GM23338 (cell line): Measurements from ENCODE around the gene ISL1. TPM values are rescaled to one million over a fixed set of nuclear protein-coding genes. Genes with fewer than 3 reads are reported as not detected.
A peak's percentile ranks its signal among the peaks of the same experiment; 100 is the strongest.

Source experiments
- ATAC-seq: fragments of 200-7000 bp; cut with Tn5 transposase; 3 replicates; pipeline ENCODE4 v1.9.1; 2020
- DNase-seq: peaks from one replicate; pipeline ENCODE4 v3.0.0-alpha.2; 2015; ENCODE audit warnings: low spot score
- H2AFZ ChIP-seq: fragments of 200-600 bp; sonication (generic); 2 replicates; pipeline ENCODE4 v1.8.0; 2016; ENCODE audit warnings: antibody characterized with exemption, mild to moderate bottlenecking, moderate library complexity
- H3F3A ChIP-seq: fragments of 200-600 bp; sonication (generic); replicated peaks from 2 replicates; pipeline ENCODE4 v1.8.0; 2017; ENCODE audit warnings: antibody characterized with exemption, mixed run types, low read depth
- H3K27ac ChIP-seq: fragments of 200-600 bp; sonication (generic); 2 replicates; pipeline ENCODE4 v1.6.1; 2016; ENCODE audit warnings: low read depth
- H3K27me3 ChIP-seq: fragments of 200-600 bp; sonication (generic); 2 replicates; pipeline ENCODE4 v1.8.0; 2016; ENCODE audit warnings: mild to moderate bottlenecking, mixed run types, moderate library complexity; ENCODE audit not compliant: insufficient read depth
- H3K36me3 ChIP-seq: fragments of 200-600 bp; sonication (generic); 2 replicates; pipeline ENCODE4 v1.8.0; 2016; ENCODE audit warnings: mild to moderate bottlenecking; ENCODE audit not compliant: insufficient read depth
- H3K4me1 ChIP-seq: fragments of 200-600 bp; sonication (generic); 2 replicates; pipeline ENCODE4 v1.8.0; 2016; ENCODE audit warnings: mild to moderate bottlenecking, moderate library complexity; ENCODE audit not compliant: insufficient read depth
- H3K4me2 ChIP-seq: fragments of 200-600 bp; sonication (generic); 2 replicates; pipeline ENCODE4 v1.7.1; 2017; ENCODE audit warnings: mixed run types
- H3K4me3 ChIP-seq: fragments of 200-600 bp; sonication (generic); 2 replicates; pipeline ENCODE4 v1.6.1; 2016; ENCODE audit warnings: mixed run types
- H3K79me2 ChIP-seq: fragments of 200-600 bp; sonication (generic); replicated peaks from 2 replicates; pipeline ENCODE4 v1.8.0; 2017; ENCODE audit warnings: mild to moderate bottlenecking; ENCODE audit not compliant: insufficient read depth
- H3K9me2 ChIP-seq: fragments of 200-600 bp; sonication (generic); 2 replicates; pipeline ENCODE4 v1.8.0; 2017; ENCODE audit not compliant: insufficient read depth
- H4K20me1 ChIP-seq: fragments of 200-600 bp; sonication (generic); replicated peaks from 2 replicates; pipeline ENCODE4 v1.8.0; 2017; ENCODE audit warnings: mild to moderate bottlenecking; ENCODE audit not compliant: insufficient read depth
- H3K27ac Mint-ChIP-seq: 2 replicates; pipeline ENCODE4 v1.8.0; 2020; ENCODE audit warnings: inconsistent platforms, mild to moderate bottlenecking, moderate library complexity, mixed read lengths
- H3K27me3 Mint-ChIP-seq: 3 replicates; pipeline ENCODE4 v1.8.0; 2022; ENCODE audit warnings: low read depth, mild to moderate bottlenecking, moderate library complexity, mixed read lengths, inconsistent platforms; ENCODE audit not compliant: insufficient read depth, poor library complexity
- H3K36me3 Mint-ChIP-seq: 3 replicates; pipeline ENCODE4 v1.8.0; 2021; ENCODE audit warnings: low read depth, mild to moderate bottlenecking, inconsistent platforms, moderate library complexity, mixed read lengths
- H3K4me1 Mint-ChIP-seq: 3 replicates; pipeline ENCODE4 v1.8.0; 2020; ENCODE audit warnings: mild to moderate bottlenecking, inconsistent platforms, mixed read lengths
- H3K4me3 Mint-ChIP-seq: 3 replicates; pipeline ENCODE4 v1.8.0; 2021; ENCODE audit warnings: moderate library complexity, mild to moderate bottlenecking, inconsistent platforms, mixed read lengths
- H3K9me3 Mint-ChIP-seq: 3 replicates; pipeline ENCODE4 v1.8.0; 2020; ENCODE audit warnings: moderate library complexity, mild to moderate bottlenecking, inconsistent platforms, mixed read lengths
- CREB1 ChIP-seq: fragments of 250-450 bp; sonication (Bioruptor Pico); IDR thresholded peaks from 2 replicates; pipeline ENCODE4 v1.5.0; 2020; ENCODE audit warnings: low read depth, mild to moderate bottlenecking, moderate library complexity
- EZH2 ChIP-seq: fragments of 200-600 bp; sonication (generic); IDR thresholded peaks from one replicate; pipeline ENCODE4 v1.8.0; 2017; ENCODE audit warnings: antibody characterized with exemption, mild to moderate bottlenecking, low read depth; ENCODE audit not compliant: unreplicated experiment
- polyA plus RNA-seq: library from polyadenylated mRNA; unstranded; fragments of >200 nt; fragmentation: Nextera tagmentation; extraction: Ambion mirVana; gene quantifications from 2 replicates; pipeline ENCODE4 v1.2.1, GENCODE V29; 2016
- total RNA-seq: library from RNA; depleted of rRNA; stranded (reverse); fragments of >200 nt; shearing (Covaris generic); gene quantifications from 2 replicates; pipeline ENCODE4 v1.2.3, GENCODE V29; 2014
- TF ChIP-seq, protein P1 (sequence below): IDR thresholded peaks from 2 replicates; pipeline ENCODE4 v1.6.1; 2016; ENCODE audit warnings: antibody characterized with exemption
- TF ChIP-seq, protein P2 (sequence below): fragments of 250-450 bp; sonication (Bioruptor Pico); IDR thresholded peaks from 2 replicates; pipeline ENCODE4 v1.5.0; 2020; ENCODE audit warnings: mild to moderate bottlenecking, moderate library complexity
- TF ChIP-seq, protein P3 (sequence below), 2 experiments: fragments of 200-600 bp in 1 of 2; sonication (generic) in 1 of 2; conservative IDR thresholded peaks; 2 replicates each; pipeline versions ENCODE4 v1.5.1 to v1.6.1; 2016 to 2017; ENCODE audit warnings: antibody characterized with exemption in 2 of 2, low read depth in 2 of 2, mild to moderate bottlenecking in 2 of 2, moderate library complexity in 1 of 2

Gene ISL1
- total and polyA plus RNA-seq, 2 experiments from 2014 or later, result 0.38 to 0.55 TPM

DNA sequence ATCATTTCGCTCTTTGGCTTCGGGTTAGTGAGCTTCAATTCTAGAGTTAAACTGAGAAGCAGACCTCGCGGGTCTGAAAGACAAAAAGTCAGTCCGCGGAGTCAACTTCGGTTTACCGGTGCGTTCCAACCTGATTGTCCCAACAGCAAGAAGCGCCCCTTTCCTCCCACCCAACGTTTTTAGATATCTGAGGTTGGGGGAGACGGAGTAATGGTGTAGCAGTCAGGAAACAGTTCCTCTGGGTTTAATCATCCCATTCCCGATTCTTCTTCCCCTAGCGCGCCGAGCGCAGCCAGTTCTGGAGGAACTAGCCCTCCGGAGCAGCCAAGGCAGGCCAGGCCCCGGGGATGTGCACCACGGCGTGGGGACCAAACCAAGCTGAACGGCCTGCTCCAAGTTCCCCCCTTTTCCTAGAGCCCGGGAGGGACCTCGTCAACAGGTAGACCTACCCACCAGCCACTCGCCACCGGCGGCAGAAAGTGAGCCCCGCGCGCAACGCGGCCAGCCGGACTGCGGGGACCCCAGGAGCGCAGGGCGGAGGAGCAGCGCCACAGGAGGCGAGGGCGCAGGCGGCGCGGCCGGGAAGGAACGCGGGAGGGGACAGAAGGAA lies 622 bp upstream of the ISL1 start:
- Histone ChIP-seq H3K36me3 (no peaks in the 10 kb centered on the region), H3K79me2 (no peaks in the 10 kb centered on the region), H3K4me3 (peak overlapping the region; percentile 66), H3K4me1 (peaks cover 67% of the 10 kb centered on the region), H3F3A (peaks cover 28% of the 10 kb centered on the region), H3K4me2 (peak overlapping the region; percentile 87), H3K27me3 (peaks cover 92% of the 10 kb centered on the region), H4K20me1 (no peaks in the 10 kb centered on the region; the same call in 1 of the 2 replicates), H3K9me2 (no peaks in the 10 kb centered on the region), H2AFZ (peak overlapping the region; percentile 76), H3K27ac (no peak overlapping the region)
- TF ChIP-seq, protein P1, sequence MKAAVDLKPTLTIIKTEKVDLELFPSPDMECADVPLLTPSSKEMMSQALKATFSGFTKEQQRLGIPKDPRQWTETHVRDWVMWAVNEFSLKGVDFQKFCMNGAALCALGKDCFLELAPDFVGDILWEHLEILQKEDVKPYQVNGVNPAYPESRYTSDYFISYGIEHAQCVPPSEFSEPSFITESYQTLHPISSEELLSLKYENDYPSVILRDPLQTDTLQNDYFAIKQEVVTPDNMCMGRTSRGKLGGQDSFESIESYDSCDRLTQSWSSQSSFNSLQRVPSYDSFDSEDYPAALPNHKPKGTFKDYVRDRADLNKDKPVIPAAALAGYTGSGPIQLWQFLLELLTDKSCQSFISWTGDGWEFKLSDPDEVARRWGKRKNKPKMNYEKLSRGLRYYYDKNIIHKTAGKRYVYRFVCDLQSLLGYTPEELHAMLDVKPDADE, result no peak
- peak; percentile 89 for TF ChIP-seq EZH2
- TF ChIP-seq, protein P2, sequence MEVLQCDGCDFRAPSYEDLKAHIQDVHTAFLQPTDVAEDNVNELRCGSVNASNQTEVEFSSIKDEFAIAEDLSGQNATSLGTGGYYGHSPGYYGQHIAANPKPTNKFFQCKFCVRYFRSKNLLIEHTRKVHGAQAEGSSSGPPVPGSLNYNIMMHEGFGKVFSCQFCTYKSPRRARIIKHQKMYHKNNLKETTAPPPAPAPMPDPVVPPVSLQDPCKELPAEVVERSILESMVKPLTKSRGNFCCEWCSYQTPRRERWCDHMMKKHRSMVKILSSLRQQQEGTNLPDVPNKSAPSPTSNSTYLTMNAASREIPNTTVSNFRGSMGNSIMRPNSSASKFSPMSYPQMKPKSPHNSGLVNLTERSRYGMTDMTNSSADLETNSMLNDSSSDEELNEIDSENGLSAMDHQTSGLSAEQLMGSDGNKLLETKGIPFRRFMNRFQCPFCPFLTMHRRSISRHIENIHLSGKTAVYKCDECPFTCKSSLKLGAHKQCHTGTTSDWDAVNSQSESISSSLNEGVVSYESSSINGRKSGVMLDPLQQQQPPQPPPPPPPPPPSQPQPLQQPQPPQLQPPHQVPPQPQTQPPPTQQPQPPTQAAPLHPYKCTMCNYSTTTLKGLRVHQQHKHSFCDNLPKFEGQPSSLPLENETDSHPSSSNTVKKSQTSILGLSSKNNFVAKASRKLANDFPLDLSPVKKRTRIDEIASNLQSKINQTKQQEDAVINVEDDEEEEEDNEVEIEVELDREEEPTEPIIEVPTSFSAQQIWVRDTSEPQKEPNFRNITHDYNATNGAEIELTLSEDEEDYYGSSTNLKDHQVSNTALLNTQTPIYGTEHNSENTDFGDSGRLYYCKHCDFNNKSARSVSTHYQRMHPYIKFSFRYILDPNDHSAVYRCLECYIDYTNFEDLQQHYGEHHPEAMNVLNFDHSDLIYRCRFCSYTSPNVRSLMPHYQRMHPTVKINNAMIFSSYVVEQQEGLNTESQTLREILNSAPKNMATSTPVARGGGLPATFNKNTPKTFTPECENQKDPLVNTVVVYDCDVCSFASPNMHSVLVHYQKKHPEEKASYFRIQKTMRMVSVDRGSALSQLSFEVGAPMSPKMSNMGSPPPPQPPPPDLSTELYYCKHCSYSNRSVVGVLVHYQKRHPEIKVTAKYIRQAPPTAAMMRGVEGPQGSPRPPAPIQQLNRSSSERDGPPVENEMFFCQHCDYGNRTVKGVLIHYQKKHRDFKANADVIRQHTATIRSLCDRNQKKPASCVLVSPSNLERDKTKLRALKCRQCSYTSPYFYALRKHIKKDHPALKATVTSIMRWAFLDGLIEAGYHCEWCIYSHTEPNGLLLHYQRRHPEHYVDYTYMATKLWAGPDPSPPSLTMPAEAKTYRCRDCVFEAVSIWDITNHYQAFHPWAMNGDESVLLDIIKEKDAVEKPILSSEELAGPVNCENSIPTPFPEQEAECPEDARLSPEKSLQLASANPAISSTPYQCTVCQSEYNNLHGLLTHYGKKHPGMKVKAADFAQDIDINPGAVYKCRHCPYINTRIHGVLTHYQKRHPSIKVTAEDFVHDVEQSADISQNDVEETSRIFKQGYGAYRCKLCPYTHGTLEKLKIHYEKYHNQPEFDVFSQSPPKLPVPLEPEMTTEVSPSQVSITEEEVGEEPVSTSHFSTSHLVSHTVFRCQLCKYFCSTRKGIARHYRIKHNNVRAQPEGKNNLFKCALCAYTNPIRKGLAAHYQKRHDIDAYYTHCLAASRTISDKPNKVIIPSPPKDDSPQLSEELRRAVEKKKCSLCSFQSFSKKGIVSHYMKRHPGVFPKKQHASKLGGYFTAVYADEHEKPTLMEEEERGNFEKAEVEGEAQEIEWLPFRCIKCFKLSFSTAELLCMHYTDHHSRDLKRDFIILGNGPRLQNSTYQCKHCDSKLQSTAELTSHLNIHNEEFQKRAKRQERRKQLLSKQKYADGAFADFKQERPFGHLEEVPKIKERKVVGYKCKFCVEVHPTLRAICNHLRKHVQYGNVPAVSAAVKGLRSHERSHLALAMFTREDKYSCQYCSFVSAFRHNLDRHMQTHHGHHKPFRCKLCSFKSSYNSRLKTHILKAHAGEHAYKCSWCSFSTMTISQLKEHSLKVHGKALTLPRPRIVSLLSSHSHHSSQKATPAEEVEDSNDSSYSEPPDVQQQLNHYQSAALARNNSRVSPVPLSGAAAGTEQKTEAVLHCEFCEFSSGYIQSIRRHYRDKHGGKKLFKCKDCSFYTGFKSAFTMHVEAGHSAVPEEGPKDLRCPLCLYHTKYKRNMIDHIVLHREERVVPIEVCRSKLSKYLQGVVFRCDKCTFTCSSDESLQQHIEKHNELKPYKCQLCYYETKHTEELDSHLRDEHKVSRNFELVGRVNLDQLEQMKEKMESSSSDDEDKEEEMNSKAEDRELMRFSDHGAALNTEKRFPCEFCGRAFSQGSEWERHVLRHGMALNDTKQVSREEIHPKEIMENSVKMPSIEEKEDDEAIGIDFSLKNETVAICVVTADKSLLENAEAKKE (CRISPR knock-in tag), result no peak
- TF ChIP-seq, protein P3, sequence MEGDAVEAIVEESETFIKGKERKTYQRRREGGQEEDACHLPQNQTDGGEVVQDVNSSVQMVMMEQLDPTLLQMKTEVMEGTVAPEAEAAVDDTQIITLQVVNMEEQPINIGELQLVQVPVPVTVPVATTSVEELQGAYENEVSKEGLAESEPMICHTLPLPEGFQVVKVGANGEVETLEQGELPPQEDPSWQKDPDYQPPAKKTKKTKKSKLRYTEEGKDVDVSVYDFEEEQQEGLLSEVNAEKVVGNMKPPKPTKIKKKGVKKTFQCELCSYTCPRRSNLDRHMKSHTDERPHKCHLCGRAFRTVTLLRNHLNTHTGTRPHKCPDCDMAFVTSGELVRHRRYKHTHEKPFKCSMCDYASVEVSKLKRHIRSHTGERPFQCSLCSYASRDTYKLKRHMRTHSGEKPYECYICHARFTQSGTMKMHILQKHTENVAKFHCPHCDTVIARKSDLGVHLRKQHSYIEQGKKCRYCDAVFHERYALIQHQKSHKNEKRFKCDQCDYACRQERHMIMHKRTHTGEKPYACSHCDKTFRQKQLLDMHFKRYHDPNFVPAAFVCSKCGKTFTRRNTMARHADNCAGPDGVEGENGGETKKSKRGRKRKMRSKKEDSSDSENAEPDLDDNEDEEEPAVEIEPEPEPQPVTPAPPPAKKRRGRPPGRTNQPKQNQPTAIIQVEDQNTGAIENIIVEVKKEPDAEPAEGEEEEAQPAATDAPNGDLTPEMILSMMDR (conservative IDR thresholded peaks at IDR 0.05; ENCODE audit: low read depth in 2 of 2), result no peak
- TF ChIP-seq CREB1, result no peak
- H3K9me3 Mint-ChIP-seq, result no peaks in the 10 kb centered on the region; the same call in 2 of the 3 replicates
- peaks cover 99% of the 10 kb centered on the region for H3K27me3 Mint-ChIP-seq
- H3K4me3 Mint-ChIP-seq, result peak overlapping the region; percentile 78
- peaks cover 84% of the 10 kb centered on the region for H3K4me1 Mint-ChIP-seq
- ATAC-seq (peak; percentile 22), DNase-seq (peak; percentile 54)
- no peaks in the 10 kb centered on the region for H3K36me3 Mint-ChIP-seq
- H3K27ac Mint-ChIP-seq, result no peak overlapping the region
